HG03135 (cell line): ENCODE measurements around the gene MR1.

ENCODE experiments used
- ATAC-seq: cut with Tn5 transposase; IDR thresholded peaks from one replicate; pipeline ENCODE4 v1.9.1; 2021; ENCODE audit warnings: mild to moderate bottlenecking, moderate library complexity; ENCODE audit not compliant: unreplicated experiment

MR1 gene

DNA sequence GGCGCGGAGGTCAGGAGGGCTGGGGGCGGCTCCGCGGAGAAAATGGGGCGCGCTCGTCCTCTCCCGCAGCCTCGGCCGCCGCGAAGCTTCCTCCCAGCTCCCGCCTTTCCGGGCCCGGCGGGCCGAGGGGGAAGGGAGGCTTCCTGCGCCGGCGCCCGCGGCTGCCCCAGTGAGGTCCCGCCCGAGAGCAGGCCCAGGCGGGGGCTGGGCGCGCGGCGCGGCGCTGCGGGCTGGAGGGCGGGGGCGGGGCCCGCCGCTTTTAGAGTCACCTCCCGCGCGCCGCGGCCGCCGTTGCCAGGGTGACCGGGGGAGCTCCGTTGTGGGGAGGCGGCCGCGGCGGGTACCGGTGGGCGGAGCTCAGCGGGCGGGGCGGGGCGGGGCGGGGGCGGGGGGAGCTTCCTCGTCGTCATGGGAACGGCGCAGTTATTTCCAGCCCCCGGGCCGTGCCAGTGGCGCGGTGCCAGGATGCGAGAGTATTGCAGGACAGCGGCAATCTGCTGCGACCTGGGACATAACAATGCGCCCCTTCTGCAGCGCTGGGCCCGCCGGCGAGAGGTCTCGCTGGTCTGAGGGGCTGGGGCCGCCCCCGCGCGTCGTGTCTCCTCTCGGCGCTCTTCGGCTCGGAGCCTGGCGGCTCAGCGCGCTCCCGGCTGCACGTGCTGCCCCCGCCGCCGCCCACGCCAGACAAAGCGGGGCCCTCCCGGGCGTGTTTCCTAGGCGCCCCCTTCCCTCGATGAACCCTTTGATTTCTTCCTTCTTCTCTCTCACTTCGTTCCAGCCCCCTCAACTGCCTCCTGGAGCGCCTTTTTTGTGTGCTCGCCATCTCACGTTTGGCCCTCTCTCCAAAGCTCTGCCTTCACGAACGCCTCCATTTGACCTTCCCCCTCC lies 71.6 kb downstream of the MR1 start:
- ATAC-seq = peak; percentile 79

DNA sequence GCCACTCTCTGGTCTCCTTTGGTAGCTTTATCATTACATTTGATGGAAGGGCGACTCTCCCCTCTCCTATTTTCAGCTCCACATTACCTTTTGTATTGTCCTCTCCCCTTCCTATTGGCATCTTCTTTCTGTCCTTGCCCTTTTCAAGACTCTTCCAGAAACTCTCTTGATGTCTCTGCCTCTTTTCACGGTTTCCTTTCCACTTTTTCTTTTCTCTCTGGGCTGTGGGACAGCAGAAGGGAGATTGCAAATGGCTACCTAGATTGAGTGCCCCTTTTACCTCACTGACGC lies 72.2 kb downstream of the MR1 start:
- no peak for ATAC-seq

DNA sequence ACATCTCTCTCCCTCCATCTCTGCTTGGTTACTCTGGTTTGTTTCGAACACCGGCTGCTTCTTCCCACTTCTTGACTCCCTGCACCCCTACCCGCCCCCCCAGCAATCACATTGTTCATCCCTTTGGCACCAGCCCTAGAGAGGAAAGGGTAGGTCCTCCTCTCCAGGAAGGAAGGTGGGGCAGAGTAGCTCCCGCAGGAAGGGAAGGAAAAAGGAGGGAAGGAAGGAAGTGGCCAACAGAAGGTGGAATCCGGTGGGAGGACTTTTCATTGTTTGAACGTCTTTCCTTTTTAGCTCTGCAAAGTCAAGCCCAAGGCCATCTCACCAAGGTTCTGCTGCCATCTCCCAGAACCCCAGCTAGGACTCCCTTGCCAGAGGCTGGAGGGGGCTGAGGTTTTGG lies 72.7 kb downstream of the MR1 start:
- ATAC-seq = no peak

DNA sequence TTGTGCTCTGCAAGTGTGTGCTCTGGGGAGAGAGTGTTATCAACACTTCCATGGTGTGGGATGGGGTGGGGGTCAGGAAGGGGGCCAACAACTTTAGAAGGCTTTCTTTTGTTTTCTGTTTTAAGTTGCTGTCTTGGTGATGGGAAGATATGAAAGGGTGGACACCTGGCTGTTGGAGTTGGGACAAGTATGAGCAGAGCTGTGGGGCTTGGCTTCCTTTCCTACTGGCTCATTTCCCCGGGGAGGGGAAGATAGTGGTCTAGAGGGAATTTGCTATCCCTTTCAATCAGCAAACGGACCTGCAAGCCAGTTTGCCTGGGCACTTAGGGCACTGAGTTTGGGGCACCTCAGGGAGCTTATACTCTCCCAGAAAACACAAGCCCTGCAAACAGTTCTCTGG lies 73.9 kb downstream of the MR1 start:
- ATAC-seq = no peak

DNA sequence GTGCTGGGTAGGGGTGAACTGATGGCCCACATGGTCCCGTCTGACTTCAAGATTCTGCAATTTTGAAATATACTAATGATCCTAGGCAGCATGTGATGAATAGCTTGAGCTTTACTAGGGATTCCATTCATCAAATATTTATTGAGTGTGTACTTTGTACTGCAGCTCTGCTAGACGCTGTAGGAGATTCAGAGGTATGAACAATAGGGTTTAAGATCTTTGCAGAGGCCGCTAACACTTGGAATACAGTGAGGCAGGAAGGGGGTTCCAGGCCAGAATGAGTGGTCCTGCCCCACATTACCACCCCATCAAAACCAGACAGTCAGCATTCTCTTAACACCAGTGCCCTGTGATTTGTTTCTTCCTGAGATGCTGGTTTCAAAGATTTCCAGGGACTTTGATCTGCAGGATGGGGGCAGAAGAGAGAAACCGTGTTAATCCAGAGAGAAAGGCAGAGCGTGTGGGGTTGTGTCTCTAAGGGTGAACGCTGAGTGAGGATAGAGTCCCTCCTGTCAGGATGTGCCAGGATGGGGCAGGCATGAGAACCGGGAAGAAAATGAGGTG lies 74.6 kb downstream of the MR1 start:
- ATAC-seq = no peak

DNA sequence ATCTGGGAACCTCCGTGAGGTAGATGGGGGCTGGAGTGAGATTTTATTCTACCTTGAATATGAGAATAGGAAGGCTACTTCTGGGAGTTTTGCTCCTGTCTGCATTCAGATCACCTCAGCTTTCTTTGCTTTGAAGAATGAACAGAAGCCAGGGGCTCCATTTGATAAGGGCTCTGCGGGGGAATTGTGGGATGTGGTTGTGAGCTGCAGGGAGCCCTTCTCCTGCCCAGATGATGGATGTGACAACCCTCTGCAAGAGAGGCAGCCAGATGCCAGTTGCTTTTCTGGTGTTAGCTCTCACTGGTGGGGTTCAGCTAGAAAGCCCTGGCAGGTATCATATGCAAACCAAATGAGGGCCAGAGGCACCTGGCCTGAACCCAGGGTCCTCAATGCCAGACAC lies 76.2 kb downstream of the MR1 start:
- ATAC-seq = no peak
